Tibial artery (tissue), 4 donors: ENCODE data around the gene ITGB5.
A peak's percentile ranks its signal among the peaks of the same experiment; 100 is the strongest.

ENCODE experiments used
- DNase-seq, 2 donors: peaks; one replicate each; pipeline ENCODE4 v3.0.0-alpha.2; 2019
- H3K27ac ChIP-seq, 2 donors: fragments of 200-600 bp; sonication (generic) in 1 of 2; 1 replicate in 1 of 2; 2 replicates in 1 of 2; pipeline ENCODE4 v1.5.1; 2018 to 2019; ENCODE audit warnings: mild to moderate bottlenecking in 1 of 2
- H3K27me3 ChIP-seq, 2 donors: fragments of 200-600 bp; sonication (generic) in 1 of 2; one replicate each; pipeline versions ENCODE4 v1.5.1 to v1.6.0; 2016 to 2019
- H3K36me3 ChIP-seq, 3 donors: fragments of 200-600 bp; sonication (generic) in 2 of 3; one replicate each; pipeline ENCODE4 v1.5.1; 2016 to 2019; ENCODE audit warnings: mild to moderate bottlenecking in 2 of 3
- H3K4me1 ChIP-seq, 4 donors: fragments of 200-600 bp; sonication (generic) in 2 of 4; 1 replicate in 3 of 4; 2 replicates in 1 of 4; pipeline ENCODE4 v1.5.1; 2016 to 2019
- H3K4me3 ChIP-seq, 2 donors: fragments of 200-600 bp; sonication (generic) in 1 of 2; 1 replicate in 1 of 2; 2 replicates in 1 of 2; pipeline ENCODE4 v1.5.1; 2018 to 2019; ENCODE audit warnings: mild to moderate bottlenecking in 2 of 2
- H3K9me3 ChIP-seq, 3 donors: fragments of 200-600 bp; sonication (generic) in 1 of 3; one replicate each; pipeline ENCODE4 v1.5.1; 2016 to 2019
- intact Hi-C: fragments of 100-400 bp; cut with DNase I; formaldehyde crosslinking; loops from one replicate; pipeline ENCODE4 v1.15.0; 2023; ENCODE audit warnings: low total_unique reads
- TF ChIP-seq, protein P1 (sequence below), 2 experiments: fragments of 200-600 bp in 1 of 2; fragments of 450-650 bp in 1 of 2; IDR thresholded peaks; one replicate each; pipeline ENCODE4 v1.5.1; 2017 to 2019; ENCODE audit warnings: antibody characterized with exemption in 2 of 2, mild to moderate bottlenecking in 1 of 2, moderate library complexity in 1 of 2

The ITGB5 gene

DNA sequence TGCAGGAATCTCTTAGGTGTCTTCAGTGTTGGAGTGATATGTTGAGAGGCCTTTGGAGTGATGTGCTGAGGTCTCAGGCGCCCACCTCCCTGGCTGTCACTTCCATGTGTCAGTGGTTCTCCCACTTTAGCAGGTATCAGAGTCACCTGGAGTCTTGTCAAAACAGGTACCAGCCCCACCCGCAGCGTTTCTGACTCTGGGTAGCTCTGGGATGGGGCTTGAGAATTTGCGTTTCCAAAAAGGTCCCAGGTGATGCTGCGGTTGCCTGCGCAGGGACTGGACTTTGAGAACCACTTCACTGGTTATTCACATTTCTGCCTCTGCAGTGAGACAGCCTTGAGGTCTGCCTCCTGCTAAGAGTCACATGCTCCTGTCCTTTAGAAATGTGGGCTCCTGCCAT lies 141.4 kb downstream of the ITGB5 start:
- Histone ChIP-seq H3K4me1 (no peaks in the 10 kb centered on the region), H3K9me3 (no peaks in the 10 kb centered on the region), H3K4me3 (no peak overlapping the region), H3K36me3 (peaks cover 24 to 69% (median 48%) of the 10 kb centered on the region in 3 donors), H3K27me3 (no peaks in the 10 kb centered on the region), H3K27ac (no peak overlapping the region)
- TF ChIP-seq, protein P1, sequence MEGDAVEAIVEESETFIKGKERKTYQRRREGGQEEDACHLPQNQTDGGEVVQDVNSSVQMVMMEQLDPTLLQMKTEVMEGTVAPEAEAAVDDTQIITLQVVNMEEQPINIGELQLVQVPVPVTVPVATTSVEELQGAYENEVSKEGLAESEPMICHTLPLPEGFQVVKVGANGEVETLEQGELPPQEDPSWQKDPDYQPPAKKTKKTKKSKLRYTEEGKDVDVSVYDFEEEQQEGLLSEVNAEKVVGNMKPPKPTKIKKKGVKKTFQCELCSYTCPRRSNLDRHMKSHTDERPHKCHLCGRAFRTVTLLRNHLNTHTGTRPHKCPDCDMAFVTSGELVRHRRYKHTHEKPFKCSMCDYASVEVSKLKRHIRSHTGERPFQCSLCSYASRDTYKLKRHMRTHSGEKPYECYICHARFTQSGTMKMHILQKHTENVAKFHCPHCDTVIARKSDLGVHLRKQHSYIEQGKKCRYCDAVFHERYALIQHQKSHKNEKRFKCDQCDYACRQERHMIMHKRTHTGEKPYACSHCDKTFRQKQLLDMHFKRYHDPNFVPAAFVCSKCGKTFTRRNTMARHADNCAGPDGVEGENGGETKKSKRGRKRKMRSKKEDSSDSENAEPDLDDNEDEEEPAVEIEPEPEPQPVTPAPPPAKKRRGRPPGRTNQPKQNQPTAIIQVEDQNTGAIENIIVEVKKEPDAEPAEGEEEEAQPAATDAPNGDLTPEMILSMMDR (IDR thresholded peaks at IDR 0.05), result no peak
- intact Hi-C loops, result no loop called here
- DNase-seq, result no peak

DNA sequence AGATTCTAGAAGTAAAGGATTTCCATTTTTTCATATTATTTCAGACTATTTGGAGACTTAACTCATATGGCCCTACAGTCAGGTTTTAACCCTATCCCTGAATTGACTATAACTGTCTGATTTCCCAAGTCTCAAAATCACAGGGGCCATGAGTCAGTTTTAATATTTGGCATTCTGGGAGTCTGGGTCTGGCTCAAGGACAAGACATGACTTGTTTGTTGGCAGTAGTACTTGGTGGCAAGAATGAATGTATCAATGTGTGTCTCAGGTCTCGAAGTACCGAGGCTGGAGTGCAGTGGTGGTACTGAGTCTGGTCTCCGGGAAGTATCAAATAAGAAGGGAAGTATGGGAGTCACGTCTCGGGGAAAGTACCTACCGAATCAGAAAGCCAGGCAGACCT lies 146.1 kb downstream of the ITGB5 start:
- Histone ChIP-seq H3K4me3 (no peak overlapping the region), H3K27ac (no peak overlapping the region), H3K27me3 (no peaks in the 10 kb centered on the region), H3K4me1 (peaks cover 0 to 4% (median 0%) of the 10 kb centered on the region in 4 donors), H3K9me3 (no peaks in the 10 kb centered on the region), H3K36me3 (peaks cover 55 to 96% (median 74%) of the 10 kb centered on the region in 3 donors)
- no peak for DNase-seq
- intact Hi-C loops, result no loop called here
- TF ChIP-seq, protein P1 (IDR thresholded peaks at IDR 0.05), result no peak

DNA sequence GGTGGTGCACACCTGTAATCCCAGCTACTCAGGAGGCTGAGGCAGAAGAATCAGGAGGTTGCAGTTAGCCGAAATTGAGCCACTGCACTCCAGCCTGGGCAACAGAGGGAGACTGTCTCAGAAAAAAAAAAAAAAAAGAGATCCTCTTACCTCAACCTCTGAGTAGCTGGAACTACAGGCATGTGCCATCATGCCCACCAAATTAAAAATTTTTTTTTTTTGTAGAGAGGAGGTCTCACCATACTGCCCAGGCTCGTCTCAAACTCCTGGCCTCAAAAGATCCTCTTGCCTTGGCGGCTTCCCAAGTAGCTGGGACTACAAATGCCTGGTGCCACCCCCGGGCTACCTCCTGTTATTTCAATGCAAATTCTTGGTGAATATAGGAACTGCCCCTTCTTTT lies 155.4 kb downstream of the ITGB5 start:
- peaks cover 11 to 19% (median 15%) of the 10 kb centered on the region in 3 donors for H3K36me3 ChIP-seq
- H3K4me3 ChIP-seq, result no peak overlapping the region
- no peaks in the 10 kb centered on the region for H3K27me3 ChIP-seq
- intact Hi-C loops, result no loop called here
- DNase-seq, result no peak
- no peaks in the 10 kb centered on the region for H3K9me3 ChIP-seq
- no peak overlapping the region for H3K27ac ChIP-seq
- TF ChIP-seq, protein P1 (IDR thresholded peaks at IDR 0.05), result no peak
- peaks cover 0 to 26% (median 12%) of the 10 kb centered on the region in 4 donors for H3K4me1 ChIP-seq

DNA sequence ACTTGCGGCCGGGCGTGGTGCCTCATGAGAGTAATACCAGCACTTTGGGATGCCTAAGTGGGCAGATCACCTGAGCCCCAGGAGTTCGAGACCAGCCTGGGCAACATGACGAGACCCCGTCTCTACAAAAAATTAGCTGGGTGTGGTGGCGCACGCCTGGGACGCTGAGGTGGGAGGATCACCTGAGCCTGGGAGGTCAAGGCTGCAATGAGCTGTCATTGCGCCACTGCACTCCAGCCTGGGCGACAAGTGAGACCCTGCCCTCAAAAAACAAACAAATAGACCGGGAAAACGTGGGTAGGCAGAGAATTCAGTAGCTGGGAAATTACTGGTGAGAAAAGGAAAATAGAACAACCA lies 156.2 kb downstream of the ITGB5 start:
- H3K27ac ChIP-seq, result peak overlapping the region in 1 of 2 donors; percentile 78
- peaks cover 3 to 13% (median 11%) of the 10 kb centered on the region in 3 donors for H3K36me3 ChIP-seq
- DNase-seq, result no peak
- no peaks in the 10 kb centered on the region for H3K9me3 ChIP-seq
- H3K4me1 ChIP-seq, result peaks cover 0 to 26% (median 12%) of the 10 kb centered on the region in 4 donors
- intact Hi-C loops, result no loop called here
- TF ChIP-seq, protein P1 (IDR thresholded peaks at IDR 0.05), result no peak
- H3K4me3 ChIP-seq, result peak overlapping the region; percentile 87 to 97
- no peaks in the 10 kb centered on the region for H3K27me3 ChIP-seq

DNA sequence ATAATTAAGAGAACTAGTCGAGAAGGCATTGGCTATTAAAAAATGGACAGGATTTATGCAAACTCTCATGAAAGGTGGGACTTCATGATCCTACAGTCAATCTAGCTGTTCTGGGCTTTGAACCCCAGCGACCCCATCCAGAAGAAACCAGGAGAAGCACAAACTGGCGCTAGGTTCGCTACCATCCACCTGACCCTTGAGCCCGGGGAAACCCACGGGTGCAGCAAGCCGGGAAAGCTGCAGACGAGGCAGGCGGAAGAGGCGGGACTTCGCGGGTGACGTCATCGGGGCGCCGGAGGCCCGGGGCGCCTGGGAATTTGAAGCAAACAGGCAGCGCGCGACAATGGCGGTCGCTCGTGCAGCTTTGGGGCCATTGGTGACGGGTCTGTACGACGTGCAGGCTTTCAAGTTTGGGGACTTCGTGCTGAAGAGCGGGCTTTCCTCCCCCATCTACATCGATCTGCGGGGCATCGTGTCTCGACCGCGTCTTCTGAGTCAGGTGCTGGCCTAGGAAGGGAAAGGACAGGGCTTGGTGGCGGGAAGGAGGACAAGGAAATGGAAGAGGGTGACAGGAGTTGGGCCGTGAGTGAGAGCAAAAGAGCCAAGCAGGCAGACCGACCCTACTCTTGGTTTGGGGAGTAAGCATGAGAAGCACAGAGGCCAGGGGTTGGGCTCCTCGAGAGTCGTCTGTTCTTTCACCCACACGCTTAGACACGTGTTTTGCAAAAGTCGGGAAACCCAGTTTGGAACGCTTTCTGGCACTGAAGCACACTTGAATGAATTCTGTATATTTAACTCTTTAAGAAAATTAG lies 156.8 kb downstream of the ITGB5 start, which contains the start of gene UMPS:
TSS of gene UMPS (plus strand) at position 324 of the 812 bp plus-strand sequence. CDS start at position 344, 20 bp downstream.
- peak; percentile 83 to 94 for DNase-seq
- peak within 1 kb of the TSS; percentile 87 to 97 for H3K4me3 ChIP-seq
- peaks cover 0 to 26% (median 12%) of the 10 kb centered on the region in 4 donors for H3K4me1 ChIP-seq
- TF ChIP-seq, protein P1 (IDR thresholded peaks at IDR 0.05), result no peak
- H3K9me3 ChIP-seq, result no peaks in the 10 kb centered on the region
- H3K27me3 ChIP-seq, result no peaks in the 10 kb centered on the region
- H3K27ac ChIP-seq, result peak within 1 kb of the TSS; percentile 72 to 78
- peaks cover 0 to 7% (median 5%) of the 10 kb centered on the region in 3 donors for H3K36me3 ChIP-seq
- intact Hi-C loops, result no loop called here
